PC-3 (cell line): Measurements from ENCODE around the gene BBLN. TPM values are rescaled to one million over a fixed set of nuclear protein-coding genes. Genes with fewer than 3 reads are reported as not detected.

ENCODE experiments used
- ATAC-seq: fragments of 200-7000 bp; cut with Tn5 transposase; 2 replicates; pipeline ENCODE4 v1.9.1; 2020; ENCODE audit warnings: mild to moderate bottlenecking, moderate library complexity
- BruUV-seq: library from RNA; stranded (reverse); fragments of 400-500 nt; replicated peaks from 2 replicates; lab custom pipeline; 2021; lab: Mats Ljungman, UMichigan
- CTCF ChIA-PET: fragments of 300-600 bp; sonication (Branson Sonifier 250); formaldehyde crosslinking; loops from one replicate; lab custom pipeline; 2022; ENCODE audit warnings: antibody characterized with exemption; lab: Charles Lee
- POLR2A ChIA-PET: fragments of 300-600 bp; sonication (Branson Sonifier 250); formaldehyde crosslinking; loops from one replicate; lab custom pipeline; 2022; ENCODE audit warnings: antibody characterized with exemption; ENCODE audit not compliant: unreplicated experiment; lab: Charles Lee
- DNase-seq: peaks from one replicate; pipeline ENCODE4 v3.0.0-alpha.2; 2015
- H2AFZ ChIP-seq: fragments of 300-600 bp; sonication (generic); 2 replicates; pipeline ENCODE4 v1.6.0; 2016; ENCODE audit warnings: antibody characterized with exemption, low read length
- H3F3A ChIP-seq: fragments of 300-600 bp; sonication (generic); one replicate; pipeline ENCODE4 v1.6.0; 2017; ENCODE audit warnings: antibody characterized with exemption, low read length, control low read depth, mild to moderate bottlenecking; ENCODE audit not compliant: unreplicated experiment
- H3K27ac ChIP-seq: fragments of 300-600 bp; sonication (generic); 2 replicates; pipeline ENCODE4 v1.5.1; 2016; ENCODE audit warnings: mild to moderate bottlenecking, low read length
- H3K27me3 ChIP-seq: fragments of 300-600 bp; sonication (generic); 2 replicates; pipeline ENCODE4 v1.6.1; 2016; ENCODE audit warnings: low read length, mixed read lengths
- H3K36me3 ChIP-seq: fragments of 300-600 bp; sonication (generic); 2 replicates; pipeline ENCODE4 v1.6.1; 2016; ENCODE audit warnings: low read depth, mixed run types, low read length, mixed read lengths
- H3K4me1 ChIP-seq: fragments of 300-600 bp; sonication (generic); 2 replicates; pipeline ENCODE4 v1.5.1; 2016; ENCODE audit warnings: low read length; ENCODE audit not compliant: insufficient read depth
- H3K4me2 ChIP-seq: fragments of 300-600 bp; sonication (generic); 2 replicates; pipeline ENCODE4 v1.6.0; 2016; ENCODE audit warnings: low read length
- H3K4me3 ChIP-seq: fragments of 300-600 bp; sonication (generic); 2 replicates; pipeline ENCODE4 v1.5.1; 2016; ENCODE audit warnings: mild to moderate bottlenecking, low read length, mixed read lengths
- H3K79me2 ChIP-seq: fragments of 300-600 bp; sonication (generic); 2 replicates; pipeline ENCODE4 v1.6.1; 2017; ENCODE audit warnings: low read length, mixed read lengths
- H3K9ac ChIP-seq: fragments of 300-600 bp; sonication (generic); 2 replicates; pipeline ENCODE4 v1.6.0; 2016; ENCODE audit warnings: mild to moderate bottlenecking, low read length
- H3K9me2 ChIP-seq: fragments of 300-600 bp; sonication (generic); replicated peaks from 2 replicates; pipeline ENCODE4 v1.6.1; 2016; ENCODE audit warnings: mixed run types, low read length, mixed read lengths
- H3K9me3 ChIP-seq: fragments of 300-600 bp; sonication (generic); 2 replicates; pipeline ENCODE4 v1.6.1; 2016; ENCODE audit warnings: low read length, mixed read lengths
- H4K20me1 ChIP-seq: fragments of 300-600 bp; sonication (generic); 2 replicates; pipeline ENCODE4 v1.6.1; 2016; ENCODE audit warnings: low read length, mixed read lengths
- CTCF ChIP-seq: fragments of 300-600 bp; sonication (generic); conservative IDR thresholded peaks from 2 replicates; pipeline ENCODE4 v1.5.1; 2017; ENCODE audit warnings: antibody characterized with exemption, low read depth, mild to moderate bottlenecking, low read length
- EZH2 ChIP-seq: fragments of 300-600 bp; sonication (generic); IDR thresholded peaks from one replicate; pipeline ENCODE4 v1.6.1; 2017; ENCODE audit warnings: antibody characterized with exemption, mild to moderate bottlenecking, low read length; ENCODE audit not compliant: unreplicated experiment
- EZH2phosphoT487 ChIP-seq: fragments of 300-600 bp; sonication (generic); IDR thresholded peaks from 2 replicates; pipeline ENCODE4 v1.6.1; 2018; ENCODE audit warnings: mild to moderate bottlenecking, antibody characterized with exemption, low read length, borderline replicate concordance
- intact Hi-C: fragments of 100-400 bp; cut with micrococcal nuclease; formaldehyde crosslinking; loops from 2 replicates; pipeline ENCODE4 v1.9.0; 2023
- total RNA-seq: library from RNA; depleted of rRNA; stranded (reverse); fragments of >200 nt; gene quantifications from 2 replicates; pipeline ENCODE4 v1.2.3, GENCODE V29; 2014

Gene BBLN
- total RNA-seq, 1 experiment from 2014 or later: 158 TPM

- H3K9me3 ChIP-seq: no peaks in the 10 kb centered on the region
- peaks cover 7% of the 10 kb centered on the region for H3K36me3 ChIP-seq
- H4K20me1 ChIP-seq: no peaks in the 10 kb centered on the region
- no peaks in the 10 kb centered on the region for H3K4me1 ChIP-seq
- no TSS peak for BruUV-seq
- H3K9ac ChIP-seq: no peak overlapping the region
- H3K79me2 ChIP-seq: no peaks in the 10 kb centered on the region
- no peak overlapping the region for H3K4me2 ChIP-seq
- H3K27ac ChIP-seq: no peak overlapping the region
- no peak for TF ChIP-seq EZH2
- TF ChIP-seq EZH2phosphoT487: no peak
- no peak for TF ChIP-seq CTCF
- POLR2A ChIA-PET: no interaction called here
- CTCF ChIA-PET: no interaction called here
- no peak overlapping the region for H2AFZ ChIP-seq
- no peaks in the 10 kb centered on the region for H3K27me3 ChIP-seq
- intact Hi-C loops: no loop called here
- no peak for DNase-seq
- H3F3A ChIP-seq: no peaks in the 10 kb centered on the region
- no peak for ATAC-seq
- no peak overlapping the region for H3K4me3 ChIP-seq
- no peaks in the 10 kb centered on the region for H3K9me2 ChIP-seq
Measured at GRCh38 chr9:128182893-128183588, 23.0 kb downstream of the BBLN start.

- H3K27ac ChIP-seq: no peak overlapping the region
- no peak overlapping the region for H3K4me3 ChIP-seq
- H3K36me3 ChIP-seq: peaks cover 7% of the 10 kb centered on the region
- BruUV-seq: no TSS peak
- ChIA-PET POLR2A (interaction anchor here (0.6 kb wide), 1 partner anchor 57 kb away, joined by 11 read pairs; no protein-coding TSS in a partner anchor), CTCF (interaction anchor here (0.5 kb wide), 1 partner anchor 228 kb away, joined by 3 read pairs; no protein-coding TSS in a partner anchor)
- peaks cover 15% of the 10 kb centered on the region for H3K79me2 ChIP-seq
- no peaks in the 10 kb centered on the region for H3K27me3 ChIP-seq
- no peaks in the 10 kb centered on the region for H3K9me3 ChIP-seq
- no peak overlapping the region for H2AFZ ChIP-seq
- H3K4me1 ChIP-seq: no peaks in the 10 kb centered on the region; the same call in 1 of the 2 replicates
- H3K9me2 ChIP-seq: no peaks in the 10 kb centered on the region
- ATAC-seq (no peak), DNase-seq (no peak)
- TF ChIP-seq CTCF: no peak
- TF ChIP-seq EZH2: no peak
- TF ChIP-seq EZH2phosphoT487: no peak
- intact Hi-C loops: no loop called here
- no peaks in the 10 kb centered on the region for H4K20me1 ChIP-seq
- no peak overlapping the region for H3K9ac ChIP-seq
- H3F3A ChIP-seq: no peaks in the 10 kb centered on the region
- no peak overlapping the region for H3K4me2 ChIP-seq
Measured at GRCh38 chr9:128185979-128186965, 26.2 kb downstream of the BBLN start.
